Suprapubic skin (tissue), 4 donors: ENCODE results near the gene RAB20. TPM values are rescaled to one million over a fixed set of nuclear protein-coding genes. Genes with fewer than 3 reads are reported as not detected.

Source experiments
- DNase-seq, 2 donors: peaks; one replicate each; pipeline ENCODE4 v3.0.0-alpha.2; 2019; ENCODE audit warnings: low spot score in 2 of 2
- H3K27ac ChIP-seq: fragments of 200-600 bp; sonication (generic); one replicate; pipeline ENCODE4 v1.5.1; 2019
- H3K27me3 ChIP-seq: fragments of 200-600 bp; sonication (generic); one replicate; pipeline ENCODE4 v1.5.1; 2019
- H3K36me3 ChIP-seq: fragments of 200-600 bp; sonication (generic); one replicate; pipeline ENCODE4 v1.5.1; 2019
- H3K4me1 ChIP-seq: fragments of 200-600 bp; sonication (generic); one replicate; pipeline ENCODE4 v1.5.1; 2019
- H3K4me3 ChIP-seq: fragments of 200-600 bp; sonication (generic); one replicate; pipeline ENCODE4 v1.5.1; 2019; ENCODE audit warnings: mild to moderate bottlenecking
- H3K9me3 ChIP-seq: fragments of 200-600 bp; sonication (generic); one replicate; pipeline ENCODE4 v1.5.1; 2019
- EP300 ChIP-seq: sonication (generic); formaldehyde crosslinking; IDR thresholded peaks from one replicate; pipeline ENCODE4 v1.6.1; 2017; ENCODE audit warnings: antibody characterized with exemption
- POLR2A ChIP-seq, 2 donors: fragments of 450-650 bp; IDR thresholded peaks; one replicate each; pipeline ENCODE4 v1.6.1; 2017; ENCODE audit warnings: antibody characterized with exemption in 2 of 2, mild to moderate bottlenecking in 2 of 2, moderate library complexity in 2 of 2
- POLR2AphosphoS5 ChIP-seq, 3 donors: sonication (generic); formaldehyde crosslinking; IDR thresholded peaks; one replicate each; pipeline ENCODE4 v1.6.1; 2017; ENCODE audit warnings: antibody characterized with exemption in 3 of 3
- WGBS: methylation state at CpG from one replicate; pipeline ENCODE4 v1.1.5; 2018; 5-methylcytosine and 5-hydroxymethylcytosine counted together
- total RNA-seq, 4 donors: library from RNA; depleted of rRNA; stranded (reverse); fragments of >200 nt; gene quantifications; one replicate each; pipeline ENCODE4 v1.1.0, GENCODE V29; 2016
- TF ChIP-seq, protein P1 (sequence below), 2 donors: fragments of 200-600 bp in 1 of 2; fragments of 450-650 bp in 1 of 2; sonication (generic) in 1 of 2; IDR thresholded peaks; one replicate each; pipeline ENCODE4 v1.5.1; 2016 to 2019; ENCODE audit warnings: antibody characterized with exemption in 2 of 2, mild to moderate bottlenecking in 1 of 2, moderate library complexity in 1 of 2

RAB20 gene
- total RNA-seq, 4 donors from 2014 or later = 2.0 to 6.7 (median 3.7) TPM

DNA sequence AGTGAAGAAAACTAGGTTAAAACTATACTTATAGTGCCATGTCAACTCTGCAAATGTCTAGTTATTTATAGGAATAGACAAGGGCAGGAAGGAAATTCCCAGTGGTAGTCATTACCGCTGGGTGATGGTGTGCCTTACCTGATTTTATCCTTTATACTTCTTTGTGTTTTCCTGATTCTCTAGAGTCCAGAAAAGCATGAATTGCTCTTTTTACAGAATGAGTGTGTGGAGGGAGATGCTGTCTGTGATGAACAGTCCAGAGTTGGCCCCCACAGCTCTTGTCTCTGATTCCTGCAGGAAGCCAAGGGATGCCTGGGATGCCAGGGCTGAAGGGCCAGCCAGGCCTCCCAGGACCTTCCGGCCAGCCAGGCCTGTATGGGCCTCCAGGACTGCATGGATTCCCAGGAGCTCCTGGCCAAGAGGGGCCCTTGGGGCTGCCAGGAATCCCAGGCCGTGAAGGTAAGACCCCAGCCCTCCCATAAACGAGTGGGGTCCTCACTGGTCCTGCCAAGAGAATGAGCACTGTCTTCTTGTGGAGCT, 83.7 kb downstream of the RAB20 start:
- DNase-seq = no peak
- H3K4me3 ChIP-seq = no peak overlapping the region
- H3K36me3 ChIP-seq = peaks cover 14% of the 10 kb centered on the region
- no peak overlapping the region for H3K27ac ChIP-seq
- H3K9me3 ChIP-seq = no peaks in the 10 kb centered on the region
- TF ChIP-seq POLR2A (IDR thresholded peaks at IDR 0.05) = no peak
- TF ChIP-seq, protein P1, sequence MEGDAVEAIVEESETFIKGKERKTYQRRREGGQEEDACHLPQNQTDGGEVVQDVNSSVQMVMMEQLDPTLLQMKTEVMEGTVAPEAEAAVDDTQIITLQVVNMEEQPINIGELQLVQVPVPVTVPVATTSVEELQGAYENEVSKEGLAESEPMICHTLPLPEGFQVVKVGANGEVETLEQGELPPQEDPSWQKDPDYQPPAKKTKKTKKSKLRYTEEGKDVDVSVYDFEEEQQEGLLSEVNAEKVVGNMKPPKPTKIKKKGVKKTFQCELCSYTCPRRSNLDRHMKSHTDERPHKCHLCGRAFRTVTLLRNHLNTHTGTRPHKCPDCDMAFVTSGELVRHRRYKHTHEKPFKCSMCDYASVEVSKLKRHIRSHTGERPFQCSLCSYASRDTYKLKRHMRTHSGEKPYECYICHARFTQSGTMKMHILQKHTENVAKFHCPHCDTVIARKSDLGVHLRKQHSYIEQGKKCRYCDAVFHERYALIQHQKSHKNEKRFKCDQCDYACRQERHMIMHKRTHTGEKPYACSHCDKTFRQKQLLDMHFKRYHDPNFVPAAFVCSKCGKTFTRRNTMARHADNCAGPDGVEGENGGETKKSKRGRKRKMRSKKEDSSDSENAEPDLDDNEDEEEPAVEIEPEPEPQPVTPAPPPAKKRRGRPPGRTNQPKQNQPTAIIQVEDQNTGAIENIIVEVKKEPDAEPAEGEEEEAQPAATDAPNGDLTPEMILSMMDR (IDR thresholded peaks at IDR 0.05) = no peak
- no peak for TF ChIP-seq POLR2AphosphoS5 (IDR thresholded peaks at IDR 0.05)
- no peak for TF ChIP-seq EP300
- H3K27me3 ChIP-seq = no peaks in the 10 kb centered on the region
- WGBS = 82% methylated on average over 4 of the region's 4 CpGs
- H3K4me1 ChIP-seq = no peaks in the 10 kb centered on the region

DNA sequence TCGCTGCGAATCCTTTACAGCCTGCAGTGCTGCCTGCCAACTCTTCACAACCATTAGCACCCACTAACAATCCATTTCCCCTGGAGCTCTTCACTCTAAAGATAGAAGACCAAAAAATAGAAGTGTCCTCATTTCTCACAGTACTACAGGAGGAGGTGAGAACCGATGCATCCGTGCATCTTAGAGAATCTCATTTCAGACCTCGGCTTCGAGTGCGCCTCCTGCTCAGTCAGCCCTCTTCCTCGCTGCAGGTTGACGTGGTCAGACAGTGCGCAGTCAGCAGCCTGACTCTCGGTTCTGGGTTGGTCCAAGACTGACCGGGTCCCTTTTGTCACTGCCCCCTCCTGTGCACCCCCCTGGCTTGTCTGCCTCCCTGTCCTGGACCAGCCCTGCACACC, 85.3 kb downstream of the RAB20 start:
- 96% methylated on average over 12 of the region's 12 CpGs for WGBS
- Histone ChIP-seq H3K4me3 (no peak overlapping the region), H3K36me3 (peaks cover 9% of the 10 kb centered on the region), H3K4me1 (no peaks in the 10 kb centered on the region), H3K9me3 (no peaks in the 10 kb centered on the region), H3K27me3 (no peaks in the 10 kb centered on the region), H3K27ac (no peak overlapping the region)
- DNase-seq = no peak
- no peak for TF ChIP-seq POLR2AphosphoS5 (IDR thresholded peaks at IDR 0.05)
- TF ChIP-seq, protein P1 (IDR thresholded peaks at IDR 0.05) = no peak
- TF ChIP-seq POLR2A (IDR thresholded peaks at IDR 0.05) = no peak
- no peak for TF ChIP-seq EP300

DNA sequence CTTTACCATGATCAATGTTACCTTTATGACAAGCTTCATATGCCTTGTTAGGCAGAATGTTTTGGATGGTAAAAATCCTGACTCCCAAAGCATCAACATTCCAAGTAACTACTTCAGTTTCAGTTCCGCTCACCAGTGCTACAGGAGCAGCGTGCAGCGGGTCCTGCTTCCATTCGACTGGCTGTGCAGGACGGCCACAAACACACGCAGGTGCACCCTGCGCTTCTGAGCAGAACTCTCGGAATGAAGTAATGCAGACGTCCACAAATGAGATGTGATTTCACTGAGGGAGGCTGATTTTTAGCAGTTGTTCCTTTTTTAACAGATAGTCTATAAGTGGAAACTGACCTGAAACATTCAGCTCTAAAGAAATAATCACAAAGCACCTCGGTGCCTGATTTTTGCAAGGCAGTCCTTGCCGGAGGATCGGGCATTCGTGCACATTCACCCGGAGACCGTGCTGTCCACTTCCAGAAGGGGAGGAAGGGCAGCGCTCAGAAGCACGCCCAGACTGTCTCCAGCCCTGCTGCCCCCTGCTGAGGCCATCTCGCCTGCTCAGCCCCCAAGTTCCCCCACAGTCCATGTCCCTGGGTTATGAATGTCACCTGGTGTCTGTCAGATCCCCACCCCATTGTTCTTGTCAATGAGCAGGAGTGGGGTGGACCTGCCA, 85.8 kb downstream of the RAB20 start:
- 90% methylated on average over 18 of the region's 18 CpGs for WGBS
- Histone ChIP-seq H3K27me3 (no peaks in the 10 kb centered on the region), H3K4me1 (no peaks in the 10 kb centered on the region), H3K27ac (no peak overlapping the region), H3K4me3 (no peak overlapping the region), H3K9me3 (no peaks in the 10 kb centered on the region), H3K36me3 (peaks cover 11% of the 10 kb centered on the region)
- DNase-seq = no peak
- TF ChIP-seq POLR2A (IDR thresholded peaks at IDR 0.05) (no peak), EP300 (no peak), POLR2AphosphoS5 (IDR thresholded peaks at IDR 0.05) (no peak)
- TF ChIP-seq, protein P1 (IDR thresholded peaks at IDR 0.05) = no peak

DNA sequence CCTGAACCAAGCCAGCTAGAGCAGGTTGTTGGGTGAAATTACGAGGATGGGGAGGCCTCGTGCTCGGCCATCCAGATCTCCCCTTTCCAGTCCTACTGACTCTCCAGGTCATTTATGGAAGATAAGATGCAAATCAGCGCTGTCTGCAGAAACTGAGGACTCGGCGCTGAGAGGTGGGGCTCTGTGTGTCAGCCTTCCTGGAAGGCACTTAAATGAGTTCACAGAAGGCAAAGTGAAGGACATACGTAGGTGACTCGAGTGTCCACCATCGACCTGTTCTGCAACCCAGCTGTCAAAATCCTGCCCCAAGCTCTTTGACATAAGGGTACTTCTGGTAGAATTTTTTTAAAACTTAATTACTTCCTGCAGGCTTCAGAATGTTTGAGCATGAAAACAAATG, 86.4 kb downstream of the RAB20 start:
- no peak overlapping the region for H3K27ac ChIP-seq
- H3K27me3 ChIP-seq = no peaks in the 10 kb centered on the region
- H3K4me1 ChIP-seq = no peaks in the 10 kb centered on the region
- no peaks in the 10 kb centered on the region for H3K9me3 ChIP-seq
- no peak overlapping the region for H3K4me3 ChIP-seq
- peaks cover 14% of the 10 kb centered on the region for H3K36me3 ChIP-seq
- TF ChIP-seq POLR2AphosphoS5 (IDR thresholded peaks at IDR 0.05) (no peak), POLR2A (IDR thresholded peaks at IDR 0.05) (no peak), EP300 (no peak)
- TF ChIP-seq, protein P1 (IDR thresholded peaks at IDR 0.05) = no peak
- no peak for DNase-seq
- WGBS = 78% methylated on average over 9 of the region's 9 CpGs

DNA sequence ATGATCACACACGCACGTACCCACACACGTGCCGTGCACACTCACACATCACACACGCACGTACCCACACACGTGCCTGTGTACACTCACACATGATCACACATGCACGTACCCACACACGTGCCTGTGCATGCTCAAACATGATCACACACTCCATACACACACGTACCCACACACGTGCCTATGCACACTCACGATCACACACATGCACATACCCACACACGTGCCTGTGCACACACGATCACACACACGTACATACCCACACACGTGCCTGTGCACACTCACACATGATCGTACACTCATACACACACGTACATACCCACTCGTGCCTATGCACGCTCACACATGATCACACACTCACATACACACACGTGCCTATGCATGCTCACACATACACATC, 86.8 kb downstream of the RAB20 start:
- Histone ChIP-seq H3K9me3 (no peaks in the 10 kb centered on the region), H3K36me3 (peaks cover 14% of the 10 kb centered on the region), H3K27ac (no peak overlapping the region), H3K4me1 (no peaks in the 10 kb centered on the region), H3K4me3 (no peak overlapping the region), H3K27me3 (no peaks in the 10 kb centered on the region)
- 91% methylated on average over 21 of the region's 21 CpGs for WGBS
- TF ChIP-seq, protein P1 (IDR thresholded peaks at IDR 0.05) = no peak
- TF ChIP-seq EP300 = no peak
- TF ChIP-seq POLR2A (IDR thresholded peaks at IDR 0.05) = no peak
- TF ChIP-seq POLR2AphosphoS5 (IDR thresholded peaks at IDR 0.05) = no peak
- DNase-seq = no peak

Other genes with a start within 250 kb of the RAB20 start
- gene NAXD, start 53.8 kb upstream of the RAB20 start, total RNA-seq = 10 to 100 TPM; 26.4 to 38.3 (median 32.4) TPM
- gene CARS2, start 144.4 kb upstream of the RAB20 start, total RNA-seq = 100 to 1,000 TPM in 2 of 4 donors, 10 to 100 TPM in 2; 35.1 to 130 (median 80.9) TPM
- 10 to 100 TPM; 10.6 to 25.7 (median 19.9) TPM for gene ING1, start 152.0 kb upstream of the RAB20 start, total RNA-seq